Measurements from ENCODE around the gene EXD3. TPM values are rescaled to one million over a fixed set of nuclear protein-coding genes. Genes with fewer than 3 reads are reported as not detected.

The EXD3 gene
- total and polyA plus RNA-seq, 9 of the 15 experiments (the other 6 are each of a cell fraction or from before 2014, with no cell fraction given), result 0.29 to 12.5 (median 3.9) TPM

DNA sequence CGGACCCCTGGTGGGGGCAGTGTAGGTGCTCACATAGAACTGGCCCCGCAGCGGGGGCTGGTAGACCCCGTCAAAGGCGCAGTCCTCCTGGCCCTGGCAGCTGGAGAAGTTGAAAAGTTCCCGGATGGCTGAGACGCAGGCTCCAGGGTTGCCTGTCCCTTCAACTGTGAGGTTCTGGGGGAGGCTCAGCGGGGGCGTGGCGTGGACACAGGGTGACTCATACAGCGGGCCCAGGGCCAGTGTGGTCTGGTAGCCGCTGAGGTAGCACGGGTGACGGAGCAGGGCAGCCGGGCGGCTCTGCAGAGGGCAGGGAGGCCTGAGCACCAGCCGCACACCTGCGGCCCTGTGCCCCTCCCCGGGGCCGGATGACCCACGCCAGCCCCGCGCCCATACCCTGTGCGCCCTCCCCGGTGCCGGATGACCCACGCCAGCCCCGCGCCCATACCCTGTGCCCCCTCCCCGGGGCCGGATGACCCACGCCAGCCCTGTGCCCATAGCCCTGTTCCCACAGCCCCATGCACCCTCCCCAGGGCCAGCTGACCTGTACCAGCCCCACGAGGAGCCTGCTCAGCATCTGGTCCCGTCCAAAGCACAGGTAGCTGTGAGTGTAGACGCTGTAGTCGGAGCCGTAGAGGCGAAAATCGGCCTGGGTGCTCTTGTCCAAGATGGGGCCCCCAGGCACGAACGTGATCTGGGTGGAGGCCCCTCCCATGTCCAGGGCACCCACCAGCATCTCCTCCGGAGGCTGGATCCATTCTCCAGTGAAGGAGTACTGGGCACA is 13.2 kb upstream of the EXD3 start (continued):
- TF ChIP-seq BRD9 (IDR thresholded peaks at IDR 0.05; ENCODE audit: low read depth, partially characterized antibody), result no peak
- no peak for TF ChIP-seq UBTF (IDR thresholded peaks at IDR 0.05; ENCODE audit: borderline replicate concordance in 1 of 2, low read depth in 2 of 2, low read length in 2 of 2)
- no peak for TF ChIP-seq HINFP (tag; conservative IDR thresholded peaks at IDR 0.05; ENCODE audit: low read depth)
- TF ChIP-seq SMAD4 (CRISPR knock-in tag; conservative IDR thresholded peaks at IDR 0.05), result peak; percentile 59; the same call in 1 of the 2 replicates
- no peak for TF ChIP-seq MAFF (IDR thresholded peaks at IDR 0.05; ENCODE audit: low read length)
- TF ChIP-seq SAP30 (IDR thresholded peaks at IDR 0.05; ENCODE audit: borderline replicate concordance, insufficient read depth, low read depth, low read length, poor library complexity, severe bottlenecking), result peak; percentile 9
- TF ChIP-seq, protein P1, sequence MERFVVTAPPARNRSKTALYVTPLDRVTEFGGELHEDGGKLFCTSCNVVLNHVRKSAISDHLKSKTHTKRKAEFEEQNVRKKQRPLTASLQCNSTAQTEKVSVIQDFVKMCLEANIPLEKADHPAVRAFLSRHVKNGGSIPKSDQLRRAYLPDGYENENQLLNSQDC (CRISPR knock-in tag; IDR thresholded peaks at IDR 0.05), result no peak
- no peak for TF ChIP-seq NCOA4 (IDR thresholded peaks at IDR 0.05; ENCODE audit: partially characterized antibody)
- TF ChIP-seq NUFIP1 (IDR thresholded peaks at IDR 0.05; ENCODE audit: partially characterized antibody), result no peak
- no peak for TF ChIP-seq MED1 (CRISPR knock-in tag; IDR thresholded peaks at IDR 0.05; ENCODE audit: borderline replicate concordance)
- TF ChIP-seq CBX5 (IDR thresholded peaks at IDR 0.05; ENCODE audit: borderline replicate concordance, low read depth), result no peak
- TF ChIP-seq, protein P2, sequence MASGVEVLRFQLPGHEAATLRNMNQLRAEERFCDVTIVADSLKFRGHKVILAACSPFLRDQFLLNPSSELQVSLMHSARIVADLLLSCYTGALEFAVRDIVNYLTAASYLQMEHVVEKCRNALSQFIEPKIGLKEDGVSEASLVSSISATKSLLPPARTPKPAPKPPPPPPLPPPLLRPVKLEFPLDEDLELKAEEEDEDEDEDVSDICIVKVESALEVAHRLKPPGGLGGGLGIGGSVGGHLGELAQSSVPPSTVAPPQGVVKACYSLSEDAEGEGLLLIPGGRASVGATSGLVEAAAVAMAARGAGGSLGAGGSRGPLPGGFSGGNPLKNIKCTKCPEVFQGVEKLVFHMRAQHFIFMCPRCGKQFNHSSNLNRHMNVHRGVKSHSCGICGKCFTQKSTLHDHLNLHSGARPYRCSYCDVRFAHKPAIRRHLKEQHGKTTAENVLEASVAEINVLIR (CRISPR knock-in tag; IDR thresholded peaks at IDR 0.05), result no peak
- no peak for TF ChIP-seq CHAMP1 (IDR thresholded peaks at IDR 0.05)
- TF ChIP-seq SMC3 (conservative IDR thresholded peaks at IDR 0.05; ENCODE audit: insufficient read depth, low read depth, low read length), result no peak
- TF ChIP-seq PCBP1 (IDR thresholded peaks at IDR 0.05; ENCODE audit: low read depth, low read length, poor library complexity, severe bottlenecking), result peak; percentile 22
- no peak for TF ChIP-seq ZNF79 (CRISPR knock-in tag; IDR thresholded peaks at IDR 0.05; ENCODE audit: low read depth)
- no peak for TF ChIP-seq BRCA1 (IDR thresholded peaks at IDR 0.05)
- TF ChIP-seq BRCA1 (CRISPR knock-in tag; IDR thresholded peaks at IDR 0.05), result no peak
- TF ChIP-seq HLTF (IDR thresholded peaks at IDR 0.05), result no peak
- no peak for TF ChIP-seq ZNF431 (CRISPR knock-in tag; IDR thresholded peaks at IDR 0.05)
- no peak for TF ChIP-seq ZNF316 (IDR thresholded peaks at IDR 0.05)
